ENCODE measurements around the gene NFKBIZ. TPM values are rescaled to one million over a fixed set of nuclear protein-coding genes. Genes with fewer than 3 reads are reported as not detected.

The NFKBIZ gene
- total RNA-seq, 1 donor from 2014 or later, result 14.7 TPM

GRCh38 chr3:101819649-101820206 lies 29.6 kb upstream of the NFKBIZ start:
- no peak overlapping the region for H3K4me3 ChIP-seq
- Mint-ChIP-seq H3K9me3 (no peaks in the 10 kb centered on the region), H3K27me3 (ENCODE audit: insufficient read depth, low read depth) (no peaks in the 10 kb centered on the region), H3K27ac (no peak overlapping the region), H3K4me1 (no peaks in the 10 kb centered on the region), H3K36me3 (peaks cover 9% of the 10 kb centered on the region), H3K4me3 (no peak overlapping the region)
- no peaks in the 10 kb centered on the region for H3K36me3 ChIP-seq
- no peaks in the 10 kb centered on the region for H3F3A ChIP-seq (ENCODE audit: low read depth)
- no peak overlapping the region for H2AFZ ChIP-seq (replicated peaks)
- no peaks in the 10 kb centered on the region for H3K9me3 ChIP-seq (ENCODE audit: low read depth)
- H3K27me3 ChIP-seq, result no peaks in the 10 kb centered on the region
- H3K4me2 ChIP-seq, result no peak overlapping the region
- no peaks in the 10 kb centered on the region for H3K4me1 ChIP-seq
- H3K9ac ChIP-seq, result no peak overlapping the region
- no peaks in the 10 kb centered on the region for H3K79me2 ChIP-seq (ENCODE audit: low read depth)
- no peak for DNase-seq (ENCODE audit: low spot score)
- no peaks in the 10 kb centered on the region for H4K20me1 ChIP-seq (ENCODE audit: low read depth)
- TF ChIP-seq EZH2 (IDR thresholded peaks at IDR 0.05) (no peak), EZH2phosphoT487 (IDR thresholded peaks at IDR 0.05) (no peak), CTCF (IDR thresholded peaks at IDR 0.05) (no peak)
- no peak overlapping the region for H3K27ac ChIP-seq

GRCh38 chr3:101821503-101821902 lies 27.8 kb upstream of the NFKBIZ start:
- no peaks in the 10 kb centered on the region for H3K9me3 Mint-ChIP-seq
- H3K4me3 ChIP-seq, result no peak overlapping the region
- no peaks in the 10 kb centered on the region for H3K79me2 ChIP-seq (ENCODE audit: low read depth)

GRCh38 chr3:101823525-101823924 lies 25.8 kb upstream of the NFKBIZ start:
- Histone ChIP-seq H4K20me1 (ENCODE audit: low read depth) (no peaks in the 10 kb centered on the region), H3K27ac (no peak overlapping the region), H3K4me1 (peaks cover 9% of the 10 kb centered on the region), H3K9me3 (ENCODE audit: low read depth) (no peaks in the 10 kb centered on the region), H2AFZ (replicated peaks) (no peak overlapping the region), H3K36me3 (no peaks in the 10 kb centered on the region), H3K9ac (no peak overlapping the region), H3K4me3 (no peak overlapping the region), H3K4me2 (no peak overlapping the region), H3K79me2 (ENCODE audit: low read depth) (no peaks in the 10 kb centered on the region), H3F3A (ENCODE audit: low read depth) (peaks cover 5% of the 10 kb centered on the region), H3K27me3 (no peaks in the 10 kb centered on the region)
- Mint-ChIP-seq H3K27me3 (ENCODE audit: insufficient read depth, low read depth) (no peaks in the 10 kb centered on the region), H3K36me3 (peaks cover 9% of the 10 kb centered on the region), H3K4me3 (no peak overlapping the region), H3K4me1 (peaks cover 12% of the 10 kb centered on the region), H3K27ac (no peak overlapping the region), H3K9me3 (no peaks in the 10 kb centered on the region)
- TF ChIP-seq EZH2phosphoT487 (IDR thresholded peaks at IDR 0.05), result no peak
- no peak for TF ChIP-seq CTCF (IDR thresholded peaks at IDR 0.05)
- no peak for TF ChIP-seq EZH2 (IDR thresholded peaks at IDR 0.05)
- DNase-seq (ENCODE audit: low spot score), result no peak

More at GRCh38 chr3:101821503-101821902, 27.8 kb upstream of the NFKBIZ start:
- H3K4me1 ChIP-seq, result no peaks in the 10 kb centered on the region
- no peak overlapping the region for H3K9ac ChIP-seq
- no peaks in the 10 kb centered on the region for H4K20me1 ChIP-seq (ENCODE audit: low read depth)
- Mint-ChIP-seq H3K36me3 (peaks cover 9% of the 10 kb centered on the region), H3K4me1 (peaks cover 2% of the 10 kb centered on the region), H3K27ac (no peak overlapping the region), H3K4me3 (no peak overlapping the region), H3K27me3 (ENCODE audit: insufficient read depth, low read depth) (no peaks in the 10 kb centered on the region)
- no peaks in the 10 kb centered on the region for H3K9me3 ChIP-seq (ENCODE audit: low read depth)
- no peaks in the 10 kb centered on the region for H3K36me3 ChIP-seq
- no peaks in the 10 kb centered on the region for H3K27me3 ChIP-seq
- no peak overlapping the region for H3K27ac ChIP-seq
- H3K4me2 ChIP-seq, result no peak overlapping the region
- peaks cover 3% of the 10 kb centered on the region for H3F3A ChIP-seq (ENCODE audit: low read depth)
- no peak for DNase-seq (ENCODE audit: low spot score)
- TF ChIP-seq EZH2 (IDR thresholded peaks at IDR 0.05) (no peak), EZH2phosphoT487 (IDR thresholded peaks at IDR 0.05) (no peak), CTCF (IDR thresholded peaks at IDR 0.05) (no peak)
- no peak overlapping the region for H2AFZ ChIP-seq (replicated peaks)
